ENCODE measurements around the gene DNASE1L2. TPM values are rescaled to one million over a fixed set of nuclear protein-coding genes. Genes with fewer than 3 reads are reported as not detected.

DNASE1L2 gene
- total RNA-seq, 1 donor from 2014 or later: 2.1 TPM

- DNase-seq (ENCODE audit: low spot score, unreplicated experiment): no peak
- no peaks in the 10 kb centered on the region for H3K9me3 Mint-ChIP-seq (ENCODE audit: low read depth)
- peaks cover 4% of the 10 kb centered on the region for H3K4me1 Mint-ChIP-seq (ENCODE audit: low read depth)
- peaks cover 1% of the 10 kb centered on the region for H3K36me3 Mint-ChIP-seq (ENCODE audit: insufficient read depth)
- TF ChIP-seq, protein P1, sequence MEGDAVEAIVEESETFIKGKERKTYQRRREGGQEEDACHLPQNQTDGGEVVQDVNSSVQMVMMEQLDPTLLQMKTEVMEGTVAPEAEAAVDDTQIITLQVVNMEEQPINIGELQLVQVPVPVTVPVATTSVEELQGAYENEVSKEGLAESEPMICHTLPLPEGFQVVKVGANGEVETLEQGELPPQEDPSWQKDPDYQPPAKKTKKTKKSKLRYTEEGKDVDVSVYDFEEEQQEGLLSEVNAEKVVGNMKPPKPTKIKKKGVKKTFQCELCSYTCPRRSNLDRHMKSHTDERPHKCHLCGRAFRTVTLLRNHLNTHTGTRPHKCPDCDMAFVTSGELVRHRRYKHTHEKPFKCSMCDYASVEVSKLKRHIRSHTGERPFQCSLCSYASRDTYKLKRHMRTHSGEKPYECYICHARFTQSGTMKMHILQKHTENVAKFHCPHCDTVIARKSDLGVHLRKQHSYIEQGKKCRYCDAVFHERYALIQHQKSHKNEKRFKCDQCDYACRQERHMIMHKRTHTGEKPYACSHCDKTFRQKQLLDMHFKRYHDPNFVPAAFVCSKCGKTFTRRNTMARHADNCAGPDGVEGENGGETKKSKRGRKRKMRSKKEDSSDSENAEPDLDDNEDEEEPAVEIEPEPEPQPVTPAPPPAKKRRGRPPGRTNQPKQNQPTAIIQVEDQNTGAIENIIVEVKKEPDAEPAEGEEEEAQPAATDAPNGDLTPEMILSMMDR (IDR thresholded peaks at IDR 0.05; ENCODE audit: unreplicated experiment): no peak
- H3K27me3 Mint-ChIP-seq: no peaks in the 10 kb centered on the region
- no peak overlapping the region for H3K4me3 Mint-ChIP-seq (ENCODE audit: low read depth)
- H3K27ac Mint-ChIP-seq: no peak overlapping the region
Observed at GRCh38 chr16:2229091-2229490, 7.2 kb upstream of the DNASE1L2 start.

- TF ChIP-seq, protein P1 (IDR thresholded peaks at IDR 0.05; ENCODE audit: unreplicated experiment): no peak
- Mint-ChIP-seq H3K4me3 (ENCODE audit: low read depth) (no peak overlapping the region), H3K36me3 (ENCODE audit: insufficient read depth) (peaks cover 1% of the 10 kb centered on the region), H3K9me3 (ENCODE audit: low read depth) (no peaks in the 10 kb centered on the region), H3K27ac (no peak overlapping the region), H3K27me3 (no peaks in the 10 kb centered on the region), H3K4me1 (ENCODE audit: low read depth) (no peaks in the 10 kb centered on the region)
- DNase-seq (ENCODE audit: low spot score, unreplicated experiment): no peak
Observed at GRCh38 chr16:2229632-2230250, 6.5 kb upstream of the DNASE1L2 start.

GRCh38 chr16:2230376-2230775 lies 5.9 kb upstream of the DNASE1L2 start:
- TF ChIP-seq, protein P1 (IDR thresholded peaks at IDR 0.05; ENCODE audit: unreplicated experiment): no peak
- H3K9me3 Mint-ChIP-seq (ENCODE audit: low read depth): no peaks in the 10 kb centered on the region
- no peak overlapping the region for H3K27ac Mint-ChIP-seq
- H3K4me1 Mint-ChIP-seq (ENCODE audit: low read depth): no peaks in the 10 kb centered on the region
- H3K4me3 Mint-ChIP-seq (ENCODE audit: low read depth): no peak overlapping the region
- peaks cover 5% of the 10 kb centered on the region for H3K36me3 Mint-ChIP-seq (ENCODE audit: insufficient read depth)
- no peak for DNase-seq (ENCODE audit: low spot score, unreplicated experiment)
- peaks cover 1% of the 10 kb centered on the region for H3K27me3 Mint-ChIP-seq

DNA sequence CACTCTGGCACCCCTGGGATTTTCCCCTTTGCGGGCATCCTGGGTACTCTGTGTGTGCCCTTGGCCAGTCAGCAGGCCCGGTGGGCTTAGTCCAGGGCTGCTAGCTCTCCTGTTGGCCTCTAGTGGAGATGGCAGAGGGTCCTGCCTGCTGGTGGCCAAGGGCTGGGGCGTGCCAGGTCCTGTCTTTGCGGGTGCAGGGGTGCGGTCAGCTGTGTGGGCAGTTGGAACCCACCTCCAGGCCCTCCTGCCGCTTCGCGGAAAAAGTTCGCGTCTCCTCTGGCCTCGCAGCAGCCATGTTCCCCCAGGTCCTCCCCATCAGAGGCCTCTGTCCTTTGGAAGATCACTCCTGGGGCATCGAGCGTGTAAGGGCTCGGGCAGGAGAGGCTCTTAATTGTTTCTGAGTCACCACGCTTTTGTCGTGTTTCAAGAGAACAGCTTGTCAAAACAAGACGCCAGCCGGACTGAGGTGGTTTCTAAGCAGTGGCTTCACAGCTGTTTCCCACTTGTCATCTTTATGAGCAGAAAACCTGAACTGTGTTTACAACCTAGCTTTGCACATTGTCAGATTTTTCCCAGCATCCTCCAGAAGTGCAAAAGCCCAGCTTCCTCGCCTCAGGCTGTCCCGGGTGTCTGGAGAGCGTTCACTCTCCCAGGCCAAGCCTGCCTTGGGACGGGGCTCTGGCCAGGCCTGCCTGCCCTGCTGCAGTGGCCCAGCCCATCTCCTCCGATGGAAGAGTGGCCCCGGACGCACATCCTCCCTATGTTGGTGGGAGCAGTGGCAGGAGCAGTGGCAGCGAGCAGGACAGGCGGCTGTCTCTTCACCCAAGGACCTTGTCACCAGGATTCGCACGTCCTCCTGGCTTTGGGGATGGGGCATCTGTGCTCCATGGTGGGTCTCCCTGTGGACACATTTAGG lies 5.0 kb upstream of the DNASE1L2 start:
- no peak for DNase-seq (ENCODE audit: low spot score, unreplicated experiment)
- no peaks in the 10 kb centered on the region for H3K4me1 Mint-ChIP-seq (ENCODE audit: low read depth)
- no peak overlapping the region for H3K4me3 Mint-ChIP-seq (ENCODE audit: low read depth)
- TF ChIP-seq, protein P1 (IDR thresholded peaks at IDR 0.05; ENCODE audit: unreplicated experiment): no peak
- no peaks in the 10 kb centered on the region for H3K9me3 Mint-ChIP-seq (ENCODE audit: low read depth)
- H3K27ac Mint-ChIP-seq: no peak overlapping the region
- H3K27me3 Mint-ChIP-seq: peaks cover 3% of the 10 kb centered on the region
- H3K36me3 Mint-ChIP-seq (ENCODE audit: insufficient read depth): peaks cover 6% of the 10 kb centered on the region

DNA sequence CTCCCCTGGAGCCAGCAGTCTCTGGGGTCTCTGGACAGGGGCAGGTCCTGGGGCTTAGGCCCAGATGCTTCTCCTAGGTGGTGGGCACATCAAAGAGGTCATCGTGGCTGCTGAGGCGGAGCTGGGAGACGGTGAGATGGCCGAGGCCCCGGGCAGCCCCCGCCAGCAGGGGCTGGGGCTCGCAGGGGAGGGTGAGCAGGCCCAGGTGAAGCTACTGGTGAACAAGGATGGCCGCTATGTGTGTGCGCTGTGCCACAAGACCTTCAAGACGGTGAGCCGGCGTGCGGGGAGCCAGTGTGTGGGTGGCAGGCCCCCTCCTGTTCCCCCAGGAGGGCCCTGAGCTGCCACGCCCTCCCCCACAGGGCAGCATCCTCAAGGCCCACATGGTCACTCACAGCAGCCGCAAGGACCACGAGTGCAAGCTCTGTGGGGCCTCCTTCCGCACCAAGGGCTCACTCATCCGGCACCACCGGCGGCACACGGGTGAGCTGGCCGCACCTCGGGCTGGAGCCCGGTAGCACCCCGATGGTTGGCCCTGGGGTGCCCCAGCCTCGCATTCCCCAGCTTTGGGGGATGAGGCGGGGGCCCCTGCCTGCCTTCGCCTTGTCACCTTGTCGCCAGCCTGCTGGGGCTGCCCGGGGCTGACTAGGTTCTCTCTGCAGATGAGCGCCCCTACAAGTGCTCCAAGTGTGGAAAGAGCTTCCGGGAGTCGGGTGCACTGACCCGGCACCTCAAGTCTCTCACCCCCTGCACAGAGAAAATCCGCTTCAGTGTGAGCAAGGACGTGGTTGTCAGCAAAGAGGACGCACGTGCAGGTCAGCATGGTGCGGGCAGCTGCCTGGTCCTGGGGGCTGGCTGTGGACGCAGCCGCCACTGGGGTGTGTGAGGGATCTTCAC lies 3.9 kb upstream of the DNASE1L2 start:
- TF ChIP-seq, protein P1 (IDR thresholded peaks at IDR 0.05; ENCODE audit: unreplicated experiment): no peak
- H3K27ac Mint-ChIP-seq: no peak overlapping the region
- DNase-seq (ENCODE audit: low spot score, unreplicated experiment): no peak
- no peak overlapping the region for H3K4me3 Mint-ChIP-seq (ENCODE audit: low read depth)
- H3K36me3 Mint-ChIP-seq (ENCODE audit: insufficient read depth): peaks cover 6% of the 10 kb centered on the region
- H3K9me3 Mint-ChIP-seq (ENCODE audit: low read depth): no peaks in the 10 kb centered on the region
- no peaks in the 10 kb centered on the region for H3K4me1 Mint-ChIP-seq (ENCODE audit: low read depth)
- peaks cover 3% of the 10 kb centered on the region for H3K27me3 Mint-ChIP-seq
